Endothelial cell of umbilical vein (primary cell): ENCODE results near the gene PCYOX1L. TPM values are rescaled to one million over a fixed set of nuclear protein-coding genes. Genes with fewer than 3 reads are reported as not detected.

Source experiments
- BruUV-seq: library from RNA; stranded (reverse); fragments of 400-500 nt; replicated peaks from 2 replicates; lab custom pipeline; 2021; lab: Mats Ljungman, UMichigan
- CTCF ChIA-PET: fragments of 300-600, 350-600 bp; sonication (Branson Sonifier 250); formaldehyde crosslinking; loops from one replicate; lab custom pipeline; 2021; ENCODE audit warnings: antibody characterized with exemption, inconsistent platforms; lab: Charles Lee
- POLR2A ChIA-PET: fragments of 300-600, 350-600 bp; sonication (Branson Sonifier 250); formaldehyde crosslinking; loops from one replicate; lab custom pipeline; 2021; ENCODE audit warnings: antibody characterized with exemption, inconsistent platforms; lab: Charles Lee
- DNase-seq: peaks from one replicate; pipeline ENCODE4 v3.0.0-alpha.2; 2011; ENCODE audit warnings: low read depth, low spot score
- FAIRE-seq: peaks from 2 replicates; lab custom pipeline; 2011; peaks lifted over from hg19 to GRCh38; lab: Jason Lieb, UNC
- H2AFZ ChIP-seq: 2 replicates; pipeline ENCODE4 v1.6.0; 2012; ENCODE audit warnings: low read depth, low read length, control low read depth, inconsistent platforms
- H3K27ac ChIP-seq: 2 replicates; pipeline ENCODE4 v1.5.1; 2011; ENCODE audit warnings: low read depth, mild to moderate bottlenecking, control low read depth, low read length, moderate library complexity; ENCODE audit not compliant: insufficient read depth
- H3K27me3 ChIP-seq, 2 experiments: 2 replicates each; pipeline versions ENCODE4 v1.6.0 to v1.6.1; 2011; ENCODE audit warnings: low read length in 2 of 2, mixed read lengths in 1 of 2; ENCODE audit not compliant: control insufficient read depth in 2 of 2, insufficient read depth in 2 of 2
- H3K36me3 ChIP-seq, 2 experiments: 2 replicates in 1 of 2; 3 replicates in 1 of 2; pipeline ENCODE4 v1.5.1; 2011; ENCODE audit warnings: low read length in 2 of 2, mild to moderate bottlenecking in 1 of 2, moderate library complexity in 1 of 2; ENCODE audit not compliant: control insufficient read depth in 2 of 2, insufficient read depth in 2 of 2; ENCODE audit errors: extremely low read depth in 1 of 2
- H3K4me1 ChIP-seq: 3 replicates; pipeline ENCODE4 v1.5.1; 2011; ENCODE audit warnings: mild to moderate bottlenecking, low read length; ENCODE audit not compliant: control insufficient read depth, insufficient read depth; ENCODE audit errors: extremely low read depth
- H3K4me2 ChIP-seq: 2 replicates; pipeline ENCODE4 v1.6.1; 2011; ENCODE audit warnings: low read length, control low read depth, mixed read lengths; ENCODE audit not compliant: insufficient read depth
- H3K4me3 ChIP-seq, 3 experiments: fragments of 200-600 bp in 1 of 3; sonication (generic), shearing (Covaris generic) in 1 of 3; replicated peaks in 1 of 3; 2 replicates each; pipeline ENCODE4 v1.5.1; 2011 to 2016; ENCODE audit warnings: control low read depth in 3 of 3, low read length in 3 of 3, mild to moderate bottlenecking in 2 of 3, inconsistent platforms in 1 of 3, low read depth in 1 of 3, moderate library complexity in 1 of 3; ENCODE audit not compliant: insufficient read depth in 1 of 3
- H3K79me2 ChIP-seq: 2 replicates; pipeline ENCODE4 v1.6.0; 2012; ENCODE audit warnings: low read length, inconsistent platforms; ENCODE audit not compliant: control insufficient read depth, insufficient read depth
- H3K9ac ChIP-seq: replicated peaks from 2 replicates; pipeline ENCODE3; 2011; ENCODE audit warnings: low read length, control low read depth; ENCODE audit not compliant: insufficient read depth; ENCODE audit errors: extremely low read depth
- H3K9me1 ChIP-seq: replicated peaks from 3 replicates; pipeline ENCODE4 v1.6.0; 2011; ENCODE audit warnings: mild to moderate bottlenecking, low read length; ENCODE audit not compliant: control insufficient read depth, insufficient read depth; ENCODE audit errors: extremely low read depth
- H3K9me3 ChIP-seq: replicated peaks from 2 replicates; pipeline ENCODE4 v1.5.1; 2012; ENCODE audit warnings: low read length, inconsistent platforms; ENCODE audit not compliant: control insufficient read depth, insufficient read depth
- H4K20me1 ChIP-seq: replicated peaks from 2 replicates; pipeline ENCODE3; 2011; ENCODE audit warnings: mild to moderate bottlenecking, low read length; ENCODE audit not compliant: control insufficient read depth, insufficient read depth; ENCODE audit errors: extremely low read depth
- CTCF ChIP-seq, 2 donors: IDR thresholded peaks; 1 replicate in 1 of 2; 2 replicates in 1 of 2; pipeline ENCODE4 v1.5.1; 2011; ENCODE audit warnings: low read length in 2 of 2, mild to moderate bottlenecking in 2 of 2, moderate library complexity in 2 of 2, control low read depth in 1 of 2, inconsistent platforms in 1 of 2, low read depth in 1 of 2; ENCODE audit not compliant: insufficient read depth in 1 of 2; ENCODE audit errors: extremely low read depth in 1 of 2
- MAX ChIP-seq: IDR thresholded peaks from 2 replicates; pipeline ENCODE4 v1.6.1; 2011; ENCODE audit not compliant: insufficient read depth, insufficient read length
- dilution Hi-C: fragments of 300-500 bp; cut with MboI; formaldehyde crosslinking; loops from one replicate; pipeline ENCODE4 v1.15.0; 2019; ENCODE audit warnings: low sequenced_read_pairs; ENCODE audit not compliant: extremely low pct_ligation_motif_present
- intact Hi-C: fragments of 100-400 bp; cut with micrococcal nuclease; formaldehyde crosslinking; loops from one replicate; pipeline ENCODE4 v1.10.0; 2022
- polyA plus RNA-seq, 4 experiments: library from polyadenylated mRNA; depleted of rRNA in 3 of 4; stranded (reverse) in 3 of 4; unstranded in 1 of 4; fragments of >200 nt; gene quantifications; 2 replicates each; pipeline versions ENCODE4 v1.2.1 to v1.2.3, GENCODE V29; 2011 to 2012; ENCODE audit warnings: missing spikeins in 1 of 4
- total RNA-seq: library from RNA; stranded (reverse); gene quantifications from 2 replicates; pipeline ENCODE4 v1.2.3, GENCODE V29; 2021

Gene PCYOX1L
- total and polyA plus RNA-seq, 2 donors (not counting 3 experiments of a cell fraction or from before 2014, with no cell fraction given): 23.3 to 28.1 TPM

GRCh38 chr5:149367249-149367971 is 9.6 kb downstream of the PCYOX1L start:
- no peak overlapping the region for H2AFZ ChIP-seq
- H3K79me2 ChIP-seq: no peaks in the 10 kb centered on the region
- no peaks in the 10 kb centered on the region for H3K9me1 ChIP-seq
- H3K9me3 ChIP-seq: no peaks in the 10 kb centered on the region
- no peak overlapping the region for H3K27ac ChIP-seq
- H4K20me1 ChIP-seq: no peaks in the 10 kb centered on the region
- peak; percentile 64 for DNase-seq
- H3K36me3 ChIP-seq: no peaks in the 10 kb centered on the region
- intact Hi-C loops: loop anchor here (1.0 kb wide), 3 partner anchors 50 to 102 kb away; no protein-coding TSS in a partner anchor
- TF ChIP-seq MAX (no peak), CTCF (IDR thresholded peaks at IDR 0.05; ENCODE audit: extremely low read depth in 1 of 2, insufficient read depth in 1 of 2, low read depth in 1 of 2, low read length in 2 of 2) (peak; percentile 76 to 83)
- dilution Hi-C loops: no loop called here
- BruUV-seq: no TSS peak
- H3K4me1 ChIP-seq: no peaks in the 10 kb centered on the region
- no peak overlapping the region for H3K9ac ChIP-seq
- ChIA-PET CTCF (interaction anchor here (0.6 to 5.7 kb wide), 52 partner anchors 8 to 636 kb away, joined by 3 to 131 read pairs (median 5); partner anchors contain the start of genes AFAP1L1, GRPEL2, IL17B and PCYOX1L), POLR2A (interaction anchor here (1.5 kb wide), 1 partner anchor 10 kb away, joined by 3 read pairs; the partner anchor contains the start of gene PCYOX1L)
- H3K4me3 ChIP-seq: no peak overlapping the region
- no peak overlapping the region for H3K4me2 ChIP-seq
- FAIRE-seq: peak; percentile 95
- no peaks in the 10 kb centered on the region for H3K27me3 ChIP-seq
